Loucy (cell line): ENCODE measurements around the gene CTNNBL1.

Experiments
- H2AFZ ChIP-seq: fragments of 200-600 bp; sonication (generic); 2 replicates; pipeline ENCODE4 v1.6.0; 2016; ENCODE audit warnings: antibody characterized with exemption, mild to moderate bottlenecking, low read length, moderate library complexity
- H3F3A ChIP-seq: fragments of 200-600 bp; 2 replicates; pipeline ENCODE4 v1.6.0; 2016; ENCODE audit warnings: antibody characterized with exemption, low read depth, mild to moderate bottlenecking
- H3K27me3 ChIP-seq: fragments of 200-600 bp; sonication (generic); 2 replicates; pipeline ENCODE4 v1.6.1; 2014; ENCODE audit warnings: low read length, mild to moderate bottlenecking; ENCODE audit not compliant: insufficient read depth, poor library complexity, severe bottlenecking
- H3K36me3 ChIP-seq: fragments of 200-600 bp; sonication (generic); 2 replicates; pipeline ENCODE4 v1.6.1; 2016; ENCODE audit warnings: low read length; ENCODE audit not compliant: insufficient read depth
- H3K4me1 ChIP-seq: fragments of 200-600 bp; sonication (generic); 2 replicates; pipeline ENCODE4 v1.5.1; 2014; ENCODE audit warnings: low read length, mild to moderate bottlenecking; ENCODE audit not compliant: insufficient read depth, poor library complexity, severe bottlenecking
- H3K4me2 ChIP-seq: fragments of 200-600 bp; sonication (generic); 2 replicates; pipeline ENCODE4 v1.6.0; 2014; ENCODE audit warnings: antibody characterized with exemption, low read length, low read depth, mild to moderate bottlenecking; ENCODE audit not compliant: poor library complexity, severe bottlenecking
- H3K4me3 ChIP-seq: fragments of 200-600 bp; sonication (generic); 2 replicates; pipeline ENCODE4 v1.5.1; 2014; ENCODE audit warnings: low read length, mild to moderate bottlenecking, mixed read lengths; ENCODE audit not compliant: poor library complexity, severe bottlenecking
- H3K79me2 ChIP-seq: fragments of 200-600 bp; sonication (generic); 2 replicates; pipeline ENCODE4 v1.6.1; 2014; ENCODE audit warnings: low read length; ENCODE audit not compliant: insufficient read depth
- H3K9ac ChIP-seq: fragments of 200-600 bp; sonication (generic); 2 replicates; pipeline ENCODE4 v1.6.0; 2014; ENCODE audit warnings: mild to moderate bottlenecking, low read depth, low read length, moderate library complexity; ENCODE audit not compliant: poor library complexity, severe bottlenecking
- H3K9me2 ChIP-seq: fragments of 200-600 bp; sonication (generic); replicated peaks from 2 replicates; pipeline ENCODE4 v1.6.1; 2016; ENCODE audit warnings: low read depth, low read length, mixed read lengths
- H3K9me3 ChIP-seq: fragments of 200-600 bp; sonication (generic); 2 replicates; pipeline ENCODE4 v1.6.1; 2014; ENCODE audit warnings: mild to moderate bottlenecking, antibody characterized with exemption, low read length, low read depth; ENCODE audit not compliant: insufficient read depth
- H4K20me1 ChIP-seq: fragments of 200-600 bp; sonication (generic); 2 replicates; pipeline ENCODE4 v1.6.0; 2014; ENCODE audit warnings: antibody characterized with exemption, low read length, mild to moderate bottlenecking; ENCODE audit not compliant: insufficient read depth, poor library complexity, severe bottlenecking
- CTCF ChIP-seq: fragments of 200-600 bp; sonication (generic); conservative IDR thresholded peaks from 2 replicates; pipeline ENCODE4 v1.5.1; 2014; ENCODE audit warnings: mild to moderate bottlenecking, antibody characterized with exemption, low read length
- EZH2phosphoT487 ChIP-seq: fragments of 200-600 bp; IDR thresholded peaks from 2 replicates; pipeline ENCODE4 v1.6.1; 2018; ENCODE audit warnings: antibody characterized with exemption, mild to moderate bottlenecking, moderate library complexity, borderline replicate concordance

CTNNBL1 gene

GRCh38 chr20:37885042-37885441, 191.2 kb downstream of the CTNNBL1 start:
- no peaks in the 10 kb centered on the region for H3K9me2 ChIP-seq
- no peaks in the 10 kb centered on the region for H3K36me3 ChIP-seq
- H3K27me3 ChIP-seq, result no peaks in the 10 kb centered on the region
- H4K20me1 ChIP-seq, result no peaks in the 10 kb centered on the region
- H3K79me2 ChIP-seq, result no peaks in the 10 kb centered on the region
- H3F3A ChIP-seq, result no peaks in the 10 kb centered on the region
- no peak overlapping the region for H2AFZ ChIP-seq
- no peaks in the 10 kb centered on the region for H3K4me1 ChIP-seq
- H3K9me3 ChIP-seq, result no peaks in the 10 kb centered on the region
- H3K4me2 ChIP-seq, result no peak overlapping the region
- TF ChIP-seq EZH2phosphoT487 (no peak), CTCF (no peak)
- H3K9ac ChIP-seq, result no peak overlapping the region
- H3K4me3 ChIP-seq, result no peak overlapping the region

- H3K27me3 ChIP-seq, result no peaks in the 10 kb centered on the region
- no peak overlapping the region for H3K4me2 ChIP-seq
- no peaks in the 10 kb centered on the region for H3K9me3 ChIP-seq
- no peaks in the 10 kb centered on the region for H3K36me3 ChIP-seq
- no peaks in the 10 kb centered on the region for H3K79me2 ChIP-seq
- H3K9ac ChIP-seq, result no peak overlapping the region
- H3K4me1 ChIP-seq, result no peaks in the 10 kb centered on the region
- H4K20me1 ChIP-seq, result no peaks in the 10 kb centered on the region
- TF ChIP-seq CTCF, result no peak
- no peak overlapping the region for H2AFZ ChIP-seq
- no peaks in the 10 kb centered on the region for H3F3A ChIP-seq
- no peak overlapping the region for H3K4me3 ChIP-seq
- no peaks in the 10 kb centered on the region for H3K9me2 ChIP-seq
Observed at GRCh38 chr20:37885593-37886503, 192.0 kb downstream of the CTNNBL1 start.

- no peaks in the 10 kb centered on the region for H3K9me2 ChIP-seq
- no peak overlapping the region for H3K4me3 ChIP-seq
- H3K79me2 ChIP-seq, result no peaks in the 10 kb centered on the region
- no peaks in the 10 kb centered on the region for H4K20me1 ChIP-seq
- TF ChIP-seq CTCF (no peak), EZH2phosphoT487 (no peak)
- no peaks in the 10 kb centered on the region for H3K36me3 ChIP-seq
- H3K27me3 ChIP-seq, result no peaks in the 10 kb centered on the region
- no peaks in the 10 kb centered on the region for H3F3A ChIP-seq
- no peak overlapping the region for H3K4me2 ChIP-seq
- no peaks in the 10 kb centered on the region for H3K9me3 ChIP-seq
- H3K9ac ChIP-seq, result no peak overlapping the region
- no peak overlapping the region for H2AFZ ChIP-seq
- no peaks in the 10 kb centered on the region for H3K4me1 ChIP-seq
Observed at GRCh38 chr20:37886851-37887297, 193.0 kb downstream of the CTNNBL1 start.
